SJCRH30 (cell line): ENCODE results near the gene CASP4. TPM values are rescaled to one million over a fixed set of nuclear protein-coding genes. Genes with fewer than 3 reads are reported as not detected.

Experiments used
- DNase-seq, 2 experiments: peaks; one replicate each; pipeline ENCODE4 v3.0.0-alpha.2; 2015 to 2020
- H3K27ac ChIP-seq: fragments of 250-450 bp; sonication (Bioruptor Pico); 2 replicates; pipeline ENCODE4 v1.5.1; 2020; ENCODE audit warnings: mild to moderate bottlenecking, moderate library complexity
- H3K27me3 ChIP-seq: fragments of 250-450 bp; sonication (Bioruptor Pico); 2 replicates; pipeline ENCODE4 v1.5.1; 2020; ENCODE audit warnings: mild to moderate bottlenecking, moderate library complexity
- H3K36me3 ChIP-seq: fragments of 250-450 bp; sonication (Bioruptor Pico); 2 replicates; pipeline ENCODE4 v1.5.1; 2020; ENCODE audit warnings: mild to moderate bottlenecking, moderate library complexity
- H3K4me1 ChIP-seq: fragments of 250-450 bp; sonication (Bioruptor Pico); 2 replicates; pipeline ENCODE4 v1.5.1; 2020; ENCODE audit warnings: mild to moderate bottlenecking, moderate library complexity
- H3K4me3 ChIP-seq: fragments of 250-450 bp; sonication (Bioruptor Pico); 2 replicates; pipeline ENCODE4 v1.5.1; 2020; ENCODE audit warnings: mild to moderate bottlenecking, moderate library complexity
- H3K9me3 ChIP-seq: fragments of 250-450 bp; sonication (Bioruptor Pico); replicated peaks from 2 replicates; pipeline ENCODE4 v1.5.1; 2020; ENCODE audit warnings: mild to moderate bottlenecking, moderate library complexity
- total RNA-seq: library from RNA; depleted of rRNA; stranded (reverse); fragments of >200 nt; shearing (Covaris generic); gene quantifications from 2 replicates; pipeline ENCODE4 v1.2.3, GENCODE V29; 2014

Gene CASP4
- total RNA-seq, 1 experiment from 2014 or later: 1.0 TPM

GRCh38 chr11:104925850-104926249 is 42.5 kb downstream of the CASP4 start:
- Histone ChIP-seq H3K27me3 (no peaks in the 10 kb centered on the region), H3K4me3 (no peak overlapping the region), H3K36me3 (no peaks in the 10 kb centered on the region), H3K9me3 (no peaks in the 10 kb centered on the region), H3K27ac (no peak overlapping the region), H3K4me1 (no peaks in the 10 kb centered on the region)
- DNase-seq: no peak

- no peak overlapping the region for H3K27ac ChIP-seq
- H3K27me3 ChIP-seq: no peaks in the 10 kb centered on the region
- DNase-seq: no peak
- no peaks in the 10 kb centered on the region for H3K9me3 ChIP-seq
- H3K36me3 ChIP-seq: no peaks in the 10 kb centered on the region
- H3K4me1 ChIP-seq: no peaks in the 10 kb centered on the region
- no peak overlapping the region for H3K4me3 ChIP-seq
Measured at GRCh38 chr11:104918113-104918824, 50.1 kb downstream of the CASP4 start.

- no peak for DNase-seq
- Histone ChIP-seq H3K4me1 (no peaks in the 10 kb centered on the region), H3K27ac (no peak overlapping the region), H3K4me3 (no peak overlapping the region), H3K27me3 (no peaks in the 10 kb centered on the region), H3K9me3 (no peaks in the 10 kb centered on the region), H3K36me3 (no peaks in the 10 kb centered on the region)
Measured at GRCh38 chr11:104917271-104918112, 50.9 kb downstream of the CASP4 start.

GRCh38 chr11:104916442-104916841 is 51.9 kb downstream of the CASP4 start:
- Histone ChIP-seq H3K36me3 (no peaks in the 10 kb centered on the region), H3K27me3 (no peaks in the 10 kb centered on the region), H3K9me3 (no peaks in the 10 kb centered on the region), H3K27ac (no peak overlapping the region), H3K4me3 (no peak overlapping the region), H3K4me1 (no peaks in the 10 kb centered on the region)
- DNase-seq: no peak

- H3K4me1 ChIP-seq: no peaks in the 10 kb centered on the region
- no peaks in the 10 kb centered on the region for H3K36me3 ChIP-seq
- H3K27ac ChIP-seq: no peak overlapping the region
- H3K27me3 ChIP-seq: no peaks in the 10 kb centered on the region
- no peaks in the 10 kb centered on the region for H3K9me3 ChIP-seq
- no peak overlapping the region for H3K4me3 ChIP-seq
- DNase-seq: no peak
Measured at GRCh38 chr11:104912102-104912501, 56.3 kb downstream of the CASP4 start.

GRCh38 chr11:104908186-104908531 is 60.2 kb downstream of the CASP4 start:
- no peak for DNase-seq
- Histone ChIP-seq H3K27me3 (no peaks in the 10 kb centered on the region), H3K4me3 (no peak overlapping the region), H3K9me3 (no peaks in the 10 kb centered on the region), H3K27ac (no peak overlapping the region), H3K4me1 (no peaks in the 10 kb centered on the region), H3K36me3 (no peaks in the 10 kb centered on the region)

GRCh38 chr11:104907521-104908185 is 60.7 kb downstream of the CASP4 start:
- no peak overlapping the region for H3K27ac ChIP-seq
- H3K4me3 ChIP-seq: no peak overlapping the region
- DNase-seq: peak in 1 of 2 experiments; percentile 12

GRCh38 chr11:104905271-104905670 is 63.1 kb downstream of the CASP4 start:
- DNase-seq: no peak
- no peaks in the 10 kb centered on the region for H3K36me3 ChIP-seq
- H3K4me1 ChIP-seq: no peaks in the 10 kb centered on the region

More at GRCh38 chr11:104907521-104908185, 60.7 kb downstream of the CASP4 start:
- Histone ChIP-seq H3K4me1 (no peaks in the 10 kb centered on the region), H3K9me3 (no peaks in the 10 kb centered on the region), H3K27me3 (no peaks in the 10 kb centered on the region), H3K36me3 (no peaks in the 10 kb centered on the region)

GRCh38 chr11:104899226-104899625 is 69.1 kb downstream of the CASP4 start:
- no peak for DNase-seq
- Histone ChIP-seq H3K4me3 (no peak overlapping the region), H3K36me3 (no peaks in the 10 kb centered on the region), H3K9me3 (no peaks in the 10 kb centered on the region), H3K27ac (no peak overlapping the region), H3K27me3 (no peaks in the 10 kb centered on the region), H3K4me1 (no peaks in the 10 kb centered on the region)

More at GRCh38 chr11:104905271-104905670, 63.1 kb downstream of the CASP4 start:
- no peaks in the 10 kb centered on the region for H3K27me3 ChIP-seq
- H3K27ac ChIP-seq: no peak overlapping the region
- H3K9me3 ChIP-seq: no peaks in the 10 kb centered on the region
- no peak overlapping the region for H3K4me3 ChIP-seq

GRCh38 chr11:104898685-104899013 is 69.7 kb downstream of the CASP4 start:
- H3K27me3 ChIP-seq: no peaks in the 10 kb centered on the region
- H3K36me3 ChIP-seq: no peaks in the 10 kb centered on the region
- H3K27ac ChIP-seq: no peak overlapping the region
- DNase-seq: no peak
- H3K9me3 ChIP-seq: no peaks in the 10 kb centered on the region
- H3K4me1 ChIP-seq: no peaks in the 10 kb centered on the region
- H3K4me3 ChIP-seq: no peak overlapping the region

- DNase-seq: no peak
- no peaks in the 10 kb centered on the region for H3K9me3 ChIP-seq
- no peak within 1 kb of the TSS for H3K4me3 ChIP-seq
- H3K27ac ChIP-seq: no peak within 1 kb of the TSS
- no peaks in the 10 kb centered on the region for H3K4me1 ChIP-seq
- no peaks in the 10 kb centered on the region for H3K27me3 ChIP-seq
- no peaks in the 10 kb centered on the region for H3K36me3 ChIP-seq
Measured at GRCh38 chr11:104897891-104898684, 70.3 kb downstream of the CASP4 start, which contains the start of gene CASP12. TSS of gene CASP12 (minus strand) at chr11:104898460.

- Histone ChIP-seq H3K9me3 (no peaks in the 10 kb centered on the region), H3K4me1 (no peaks in the 10 kb centered on the region), H3K4me3 (no peak overlapping the region), H3K27ac (no peak overlapping the region), H3K27me3 (no peaks in the 10 kb centered on the region), H3K36me3 (no peaks in the 10 kb centered on the region)
- DNase-seq: no peak
Measured at GRCh38 chr11:104895634-104896033, 72.7 kb downstream of the CASP4 start.

- H3K27me3 ChIP-seq: no peaks in the 10 kb centered on the region
- no peaks in the 10 kb centered on the region for H3K4me1 ChIP-seq
- no peak overlapping the region for H3K4me3 ChIP-seq
- H3K27ac ChIP-seq: no peak overlapping the region
- DNase-seq: no peak
- no peaks in the 10 kb centered on the region for H3K36me3 ChIP-seq
- H3K9me3 ChIP-seq: no peaks in the 10 kb centered on the region
Measured at GRCh38 chr11:104893876-104894275, 74.5 kb downstream of the CASP4 start.
